Tibial artery (tissue), 4 donors: ENCODE results near the gene OPCML.

Source experiments
- DNase-seq, 2 donors: peaks; one replicate each; pipeline ENCODE4 v3.0.0-alpha.2; 2019
- H3K27ac ChIP-seq, 2 donors: fragments of 200-600 bp; sonication (generic) in 1 of 2; 1 replicate in 1 of 2; 2 replicates in 1 of 2; pipeline ENCODE4 v1.5.1; 2018 to 2019; ENCODE audit warnings: mild to moderate bottlenecking in 1 of 2
- H3K27me3 ChIP-seq, 2 donors: fragments of 200-600 bp; sonication (generic) in 1 of 2; one replicate each; pipeline versions ENCODE4 v1.5.1 to v1.6.0; 2016 to 2019
- H3K36me3 ChIP-seq, 3 donors: fragments of 200-600 bp; sonication (generic) in 2 of 3; one replicate each; pipeline ENCODE4 v1.5.1; 2016 to 2019; ENCODE audit warnings: mild to moderate bottlenecking in 2 of 3
- H3K4me1 ChIP-seq, 4 donors: fragments of 200-600 bp; sonication (generic) in 2 of 4; 1 replicate in 3 of 4; 2 replicates in 1 of 4; pipeline ENCODE4 v1.5.1; 2016 to 2019
- H3K4me3 ChIP-seq, 2 donors: fragments of 200-600 bp; sonication (generic) in 1 of 2; 1 replicate in 1 of 2; 2 replicates in 1 of 2; pipeline ENCODE4 v1.5.1; 2018 to 2019; ENCODE audit warnings: mild to moderate bottlenecking in 2 of 2
- H3K9me3 ChIP-seq, 3 donors: fragments of 200-600 bp; sonication (generic) in 1 of 3; one replicate each; pipeline ENCODE4 v1.5.1; 2016 to 2019
- CTCF ChIP-seq, 2 experiments: fragments of 200-600 bp in 1 of 2; fragments of 450-650 bp in 1 of 2; IDR thresholded peaks; one replicate each; pipeline ENCODE4 v1.5.1; 2017 to 2019; ENCODE audit warnings: antibody characterized with exemption in 2 of 2, mild to moderate bottlenecking in 1 of 2, moderate library complexity in 1 of 2
- intact Hi-C: fragments of 100-400 bp; cut with DNase I; formaldehyde crosslinking; loops from one replicate; pipeline ENCODE4 v1.15.0; 2023; ENCODE audit warnings: low total_unique reads

OPCML gene

GRCh38 chr11:132921597-132921996 is 610.7 kb downstream of the OPCML start:
- no peaks in the 10 kb centered on the region for H3K36me3 ChIP-seq
- no peak for DNase-seq
- H3K27ac ChIP-seq, result no peak overlapping the region
- no peak for TF ChIP-seq CTCF (IDR thresholded peaks at IDR 0.05)
- no peak overlapping the region for H3K4me3 ChIP-seq
- intact Hi-C loops, result no loop called here
- H3K9me3 ChIP-seq, result no peaks in the 10 kb centered on the region
- H3K4me1 ChIP-seq, result no peaks in the 10 kb centered on the region
- H3K27me3 ChIP-seq, result no peaks in the 10 kb centered on the region

GRCh38 chr11:132920451-132921096 is 611.7 kb downstream of the OPCML start:
- no peaks in the 10 kb centered on the region for H3K9me3 ChIP-seq
- no peaks in the 10 kb centered on the region for H3K27me3 ChIP-seq
- DNase-seq, result no peak
- no peaks in the 10 kb centered on the region for H3K4me1 ChIP-seq
- intact Hi-C loops, result no loop called here
- no peaks in the 10 kb centered on the region for H3K36me3 ChIP-seq
- no peak overlapping the region for H3K27ac ChIP-seq
- no peak for TF ChIP-seq CTCF (IDR thresholded peaks at IDR 0.05)
- H3K4me3 ChIP-seq, result no peak overlapping the region

GRCh38 chr11:132914600-132914999 is 617.7 kb downstream of the OPCML start:
- H3K4me3 ChIP-seq, result no peak overlapping the region
- no peaks in the 10 kb centered on the region for H3K4me1 ChIP-seq
- no peak overlapping the region for H3K27ac ChIP-seq
- DNase-seq, result no peak
- intact Hi-C loops, result no loop called here
- no peaks in the 10 kb centered on the region for H3K36me3 ChIP-seq
- no peaks in the 10 kb centered on the region for H3K27me3 ChIP-seq
- no peaks in the 10 kb centered on the region for H3K9me3 ChIP-seq
- TF ChIP-seq CTCF (IDR thresholded peaks at IDR 0.05), result no peak

- no peak for DNase-seq
- no peaks in the 10 kb centered on the region for H3K36me3 ChIP-seq
- TF ChIP-seq CTCF (IDR thresholded peaks at IDR 0.05), result no peak
- H3K4me3 ChIP-seq, result no peak overlapping the region
- intact Hi-C loops, result no loop called here
- H3K27me3 ChIP-seq, result no peaks in the 10 kb centered on the region
- H3K27ac ChIP-seq, result no peak overlapping the region
- no peaks in the 10 kb centered on the region for H3K9me3 ChIP-seq
- no peaks in the 10 kb centered on the region for H3K4me1 ChIP-seq
These were observed 618.4 kb downstream of the OPCML start for GRCh38 chr11:132913886-132914285.

GRCh38 chr11:132913295-132913694 is 619.0 kb downstream of the OPCML start:
- no peaks in the 10 kb centered on the region for H3K36me3 ChIP-seq
- H3K9me3 ChIP-seq, result no peaks in the 10 kb centered on the region
- no peaks in the 10 kb centered on the region for H3K4me1 ChIP-seq
- DNase-seq, result no peak
- TF ChIP-seq CTCF (IDR thresholded peaks at IDR 0.05), result no peak
- intact Hi-C loops, result no loop called here
- H3K27me3 ChIP-seq, result no peaks in the 10 kb centered on the region
- H3K4me3 ChIP-seq, result no peak overlapping the region
- H3K27ac ChIP-seq, result no peak overlapping the region

GRCh38 chr11:132911186-132911585 is 621.1 kb downstream of the OPCML start:
- Histone ChIP-seq H3K27ac (no peak overlapping the region), H3K9me3 (no peaks in the 10 kb centered on the region), H3K4me3 (no peak overlapping the region), H3K27me3 (no peaks in the 10 kb centered on the region), H3K4me1 (no peaks in the 10 kb centered on the region), H3K36me3 (no peaks in the 10 kb centered on the region)
- TF ChIP-seq CTCF (IDR thresholded peaks at IDR 0.05), result no peak
- no peak for DNase-seq
- intact Hi-C loops, result no loop called here
